Measurements from ENCODE around the gene KCNK18.
"Not testable (repeated sequence)": the region's sequence is repeated elsewhere in the genome, so short reads cannot be mapped to it uniquely, and the experiment has no call there.

Gene KCNK18

DNA sequence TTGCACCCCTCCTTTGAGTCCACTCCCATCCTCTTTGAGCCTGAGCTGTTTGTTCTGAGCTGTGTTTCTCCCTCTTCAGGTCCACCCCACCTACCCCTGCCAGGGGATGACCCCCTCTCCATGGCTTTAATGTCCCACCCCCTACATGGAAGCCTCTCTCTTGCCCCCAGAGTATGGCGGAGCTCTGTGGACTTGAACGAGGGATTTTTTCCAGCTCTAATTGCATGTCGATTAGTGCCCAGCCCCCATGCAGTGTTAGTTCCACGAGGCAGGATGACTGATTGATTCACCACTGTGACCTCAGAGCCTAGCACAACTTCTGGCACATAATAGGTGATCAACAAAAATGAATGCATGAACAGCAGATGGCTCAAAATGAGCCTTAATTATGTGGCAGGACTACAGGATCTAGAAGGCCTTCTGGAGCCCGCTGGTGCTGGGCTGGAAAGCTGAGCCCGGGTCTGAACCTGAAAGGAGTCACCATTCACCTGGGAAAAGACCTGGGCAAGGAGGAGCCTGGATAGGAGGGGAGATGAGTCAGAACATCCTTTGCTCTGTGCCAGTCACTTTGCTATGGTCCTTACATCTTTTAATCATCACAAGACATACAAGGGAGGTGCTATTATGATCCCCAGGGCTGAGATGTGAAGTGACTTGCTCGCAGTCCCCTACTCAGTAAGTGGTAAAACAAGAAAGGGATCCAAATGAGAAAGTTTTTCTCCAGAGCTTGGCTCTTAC, 26.6 kb downstream of the KCNK18 start:
- TF ChIP-seq, protein P1, sequence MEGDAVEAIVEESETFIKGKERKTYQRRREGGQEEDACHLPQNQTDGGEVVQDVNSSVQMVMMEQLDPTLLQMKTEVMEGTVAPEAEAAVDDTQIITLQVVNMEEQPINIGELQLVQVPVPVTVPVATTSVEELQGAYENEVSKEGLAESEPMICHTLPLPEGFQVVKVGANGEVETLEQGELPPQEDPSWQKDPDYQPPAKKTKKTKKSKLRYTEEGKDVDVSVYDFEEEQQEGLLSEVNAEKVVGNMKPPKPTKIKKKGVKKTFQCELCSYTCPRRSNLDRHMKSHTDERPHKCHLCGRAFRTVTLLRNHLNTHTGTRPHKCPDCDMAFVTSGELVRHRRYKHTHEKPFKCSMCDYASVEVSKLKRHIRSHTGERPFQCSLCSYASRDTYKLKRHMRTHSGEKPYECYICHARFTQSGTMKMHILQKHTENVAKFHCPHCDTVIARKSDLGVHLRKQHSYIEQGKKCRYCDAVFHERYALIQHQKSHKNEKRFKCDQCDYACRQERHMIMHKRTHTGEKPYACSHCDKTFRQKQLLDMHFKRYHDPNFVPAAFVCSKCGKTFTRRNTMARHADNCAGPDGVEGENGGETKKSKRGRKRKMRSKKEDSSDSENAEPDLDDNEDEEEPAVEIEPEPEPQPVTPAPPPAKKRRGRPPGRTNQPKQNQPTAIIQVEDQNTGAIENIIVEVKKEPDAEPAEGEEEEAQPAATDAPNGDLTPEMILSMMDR (conservative IDR thresholded peaks at IDR 0.05; ENCODE audit: low read depth) = no peak
- DNase-seq (ENCODE audit: low spot score) = peak; percentile 32
- ChIA-PET CTCF (interaction anchor here (0.6 to 1.0 kb wide), 2 partner anchors 8 to 208 kb away, joined by 3 read pairs; no protein-coding TSS in a partner anchor), POLR2A (ENCODE audit: low non-redundant PET) (no interaction called here)
- no peak overlapping the region for H3K27ac ChIP-seq

DNA sequence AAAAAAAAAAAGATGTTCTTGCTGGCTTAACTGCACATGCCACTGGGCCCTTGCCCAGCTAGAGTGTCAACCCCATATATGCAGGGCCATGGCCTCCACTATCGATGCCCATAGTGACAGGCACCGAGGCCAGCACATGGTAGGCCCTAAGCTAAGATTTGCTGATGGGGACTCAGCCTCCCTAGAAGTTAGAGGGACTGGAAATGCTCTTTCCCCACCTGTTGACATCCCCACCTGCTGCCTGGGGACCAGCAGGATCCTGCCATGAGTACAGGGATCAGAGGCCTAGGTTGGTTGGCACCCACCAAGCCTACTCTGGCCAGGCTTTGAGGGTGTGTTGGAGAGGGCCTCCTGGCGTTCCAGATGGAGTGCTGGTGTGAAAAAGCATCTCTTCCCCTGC, 27.6 kb downstream of the KCNK18 start:
- ChIA-PET POLR2A (ENCODE audit: low non-redundant PET) (no interaction called here), CTCF (interaction anchor here (0.5 to 2.3 kb wide), 3 partner anchors 8 to 802 kb away, joined by 3 to 17 read pairs (median 3); no protein-coding TSS in a partner anchor)
- TF ChIP-seq, protein P1 (conservative IDR thresholded peaks at IDR 0.05; ENCODE audit: low read depth) = no peak
- DNase-seq (ENCODE audit: low spot score) = no peak
- H3K27ac ChIP-seq = no peak overlapping the region

DNA sequence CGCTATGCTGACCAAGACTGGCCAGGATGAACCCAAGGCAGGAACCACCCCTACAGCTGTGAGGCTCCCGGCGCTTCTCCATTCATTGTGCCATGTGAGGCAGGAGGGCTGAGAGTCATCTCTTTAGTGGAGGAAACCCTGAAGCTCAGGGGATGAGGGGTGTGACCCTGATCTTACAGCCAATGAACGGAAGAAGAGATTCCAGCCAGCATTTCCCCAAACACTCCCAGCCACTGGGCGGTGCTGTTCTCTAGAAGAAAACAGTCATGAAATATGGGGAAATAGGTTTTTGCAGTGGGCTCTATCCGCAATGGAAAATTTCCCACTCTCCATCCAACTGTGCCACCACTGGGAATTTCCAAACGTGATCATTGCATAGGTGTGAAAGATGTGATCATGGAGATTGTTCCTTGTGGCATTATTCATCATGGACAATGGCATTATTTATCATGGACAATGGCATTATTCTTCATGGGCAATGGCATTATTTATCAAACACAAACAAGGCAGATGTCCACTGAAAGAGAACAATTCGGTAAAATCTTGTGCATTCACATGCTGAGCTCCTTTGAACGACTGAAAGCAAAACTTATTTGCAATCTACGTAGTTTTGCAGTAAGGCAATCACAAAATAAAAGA, 29.6 kb downstream of the KCNK18 start:
- no peak overlapping the region for H3K27ac ChIP-seq
- POLR2A ChIA-PET (ENCODE audit: low non-redundant PET) = interaction anchor here (0.8 kb wide), 1 partner anchor 10 kb away, joined by 3 read pairs; no protein-coding TSS in a partner anchor
- peak; percentile 49 for DNase-seq (ENCODE audit: low spot score)
- CTCF ChIA-PET = interaction anchor here (2.3 kb wide), 1 partner anchor 10 kb away, joined by 17 read pairs; no protein-coding TSS in a partner anchor
- TF ChIP-seq, protein P1 (conservative IDR thresholded peaks at IDR 0.05; ENCODE audit: low read depth) = no peak

GRCh38 chr10:117228210-117228609, 30.9 kb downstream of the KCNK18 start:
- CTCF ChIA-PET = no interaction called here
- POLR2A ChIA-PET (ENCODE audit: low non-redundant PET) = no interaction called here
- DNase-seq (ENCODE audit: low spot score) = no peak
- TF ChIP-seq, protein P1 (conservative IDR thresholded peaks at IDR 0.05; ENCODE audit: low read depth) = no peak
- no peak overlapping the region for H3K27ac ChIP-seq

DNA sequence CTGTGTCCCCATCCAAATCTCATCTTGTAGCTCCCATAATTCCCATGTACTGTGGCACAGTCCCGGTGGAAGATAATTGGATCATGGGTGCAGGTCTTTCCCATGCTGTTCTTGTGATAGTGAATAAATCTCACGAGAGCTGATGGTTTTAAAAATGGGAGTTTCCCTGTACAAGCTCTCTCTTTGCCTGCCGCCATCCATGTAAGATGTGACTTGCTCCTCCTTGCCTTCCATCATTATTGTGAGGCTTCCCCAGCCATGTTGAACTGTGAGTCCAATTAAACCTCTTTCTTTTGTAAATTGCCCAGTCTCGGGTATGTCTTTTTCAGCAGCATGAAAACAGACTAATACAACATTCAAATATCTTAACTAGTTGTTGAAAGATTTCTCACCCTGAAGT, 32.8 kb downstream of the KCNK18 start:
- H3K27ac ChIP-seq; DNase-seq (ENCODE audit: low spot score); POLR2A ChIA-PET (ENCODE audit: low non-redundant PET); CTCF ChIA-PET: not testable (repeated sequence)

DNA sequence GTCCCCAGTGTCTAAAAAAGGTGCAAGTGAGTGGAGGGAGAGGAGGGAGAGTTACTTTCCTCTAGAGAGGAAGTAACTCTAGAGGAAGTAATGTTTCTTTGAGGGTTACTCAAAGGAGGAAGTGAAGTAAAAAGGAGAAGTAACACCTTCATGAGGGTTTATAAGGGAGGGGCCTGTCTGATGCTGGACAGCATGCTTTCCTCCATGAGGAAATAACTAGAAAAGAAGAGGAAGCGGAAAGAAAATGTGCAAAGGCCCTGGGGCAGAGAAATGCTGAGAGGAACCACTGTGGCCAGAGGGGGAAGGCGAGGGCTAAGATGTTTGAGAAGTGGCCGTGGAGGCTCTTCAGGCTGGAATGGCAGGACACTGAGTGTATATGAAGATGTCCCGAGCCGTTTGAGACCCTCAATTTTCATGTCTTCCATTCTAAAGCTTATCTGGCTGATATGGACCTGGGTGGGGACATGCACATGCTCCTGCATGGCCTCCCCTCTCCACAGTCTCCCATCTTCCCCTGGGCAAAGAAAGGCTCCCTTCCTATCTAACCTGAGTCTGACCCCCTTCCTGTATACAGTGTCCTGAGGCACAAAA, 40.2 kb downstream of the KCNK18 start:
- CTCF ChIA-PET = interaction anchor here (0.7 kb wide), 1 partner anchor 1568 kb away, joined by 3 read pairs; no protein-coding TSS in a partner anchor
- no peak overlapping the region for H3K27ac ChIP-seq
- POLR2A ChIA-PET (ENCODE audit: low non-redundant PET) = no interaction called here
- no peak for DNase-seq (ENCODE audit: low spot score)
- TF ChIP-seq, protein P1 (conservative IDR thresholded peaks at IDR 0.05; ENCODE audit: low read depth) = no peak

All from RWPE1 (cell line).